Peyer's patch (tissue), 4 donors: ENCODE measurements around the gene KRTAP5-4. TPM values are rescaled to one million over a fixed set of nuclear protein-coding genes. Genes with fewer than 3 reads are reported as not detected.

Source experiments
- DNase-seq, 3 donors: peaks; one replicate each; pipeline ENCODE4 v3.0.0-alpha.2; 2017 to 2019
- H3K27ac ChIP-seq, 4 donors: fragments of 200-600 bp; sonication (generic); one replicate each; pipeline ENCODE4 v1.5.1; 2016 to 2019
- H3K27me3 ChIP-seq, 2 donors: fragments of 200-600 bp; sonication (generic); one replicate each; pipeline ENCODE4 v1.5.1; 2019
- H3K36me3 ChIP-seq, 3 donors: fragments of 200-600 bp; sonication (generic); one replicate each; pipeline ENCODE4 v1.5.1; 2016 to 2019
- H3K4me1 ChIP-seq, 4 donors: fragments of 200-600 bp; sonication (generic); one replicate each; pipeline ENCODE4 v1.5.1; 2016 to 2019
- H3K4me3 ChIP-seq, 4 donors: fragments of 200-600 bp; sonication (generic); 1 replicate in 3 of 4; 2 replicates in 1 of 4; pipeline ENCODE4 v1.5.1; 2016 to 2019; ENCODE audit warnings: mild to moderate bottlenecking in 1 of 4
- H3K9me3 ChIP-seq, 4 donors: fragments of 200-600 bp; sonication (generic); one replicate each; pipeline ENCODE4 v1.5.1; 2016 to 2019; ENCODE audit warnings: mild to moderate bottlenecking in 1 of 4
- POLR2A ChIP-seq, 2 donors: fragments of 450-650 bp; IDR thresholded peaks; one replicate each; pipeline ENCODE4 v1.5.1; 2017; ENCODE audit warnings: antibody characterized with exemption in 2 of 2, mild to moderate bottlenecking in 2 of 2, moderate library complexity in 2 of 2
- total RNA-seq, 4 donors: library from RNA; depleted of rRNA; stranded (reverse); fragments of >200 nt; gene quantifications; one replicate each; pipeline ENCODE4 v1.1.0, GENCODE V29; 2016
- TF ChIP-seq, protein P1 (sequence below), 6 experiments: fragments of 450-650 bp in 4 of 6; fragments of 200-600 bp in 2 of 6; sonication (generic) in 1 of 6; IDR thresholded peaks; one replicate each; pipeline ENCODE4 v1.5.1; 2017 to 2019; ENCODE audit warnings: antibody characterized with exemption in 6 of 6, mild to moderate bottlenecking in 3 of 6, moderate library complexity in 1 of 6

The KRTAP5-4 gene
- total RNA-seq, 4 donors from 2014 or later, result not detected

DNA sequence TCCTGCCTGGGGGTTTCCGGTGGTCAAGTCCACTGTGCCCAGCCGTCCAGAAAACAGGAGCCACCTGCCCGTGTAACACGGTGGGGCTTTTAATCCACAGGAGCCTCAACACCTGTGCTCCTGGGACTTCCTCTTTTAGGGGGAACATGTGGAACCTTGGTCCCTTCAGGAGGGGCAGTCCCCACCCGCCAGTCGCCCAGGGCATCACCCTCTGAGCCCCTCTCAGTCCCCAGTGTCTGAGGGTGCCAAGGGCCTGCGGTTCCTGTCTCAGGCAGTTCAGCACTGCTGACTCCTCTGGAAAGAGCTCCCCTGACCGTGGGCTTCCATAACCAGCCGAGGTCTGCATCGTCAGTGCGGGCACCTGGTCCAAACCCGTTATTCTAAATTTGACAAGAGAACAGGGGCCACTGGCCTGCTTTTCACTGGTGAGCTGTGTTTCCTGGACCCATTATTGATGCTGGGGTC lies 23.5 kb upstream of the KRTAP5-4 start:
- Histone ChIP-seq H3K9me3 (no peaks in the 10 kb centered on the region), H3K36me3 (no peaks in the 10 kb centered on the region), H3K4me3 (no peak overlapping the region), H3K27me3 (no peaks in the 10 kb centered on the region), H3K27ac (no peak overlapping the region), H3K4me1 (no peaks in the 10 kb centered on the region)
- TF ChIP-seq, protein P1, sequence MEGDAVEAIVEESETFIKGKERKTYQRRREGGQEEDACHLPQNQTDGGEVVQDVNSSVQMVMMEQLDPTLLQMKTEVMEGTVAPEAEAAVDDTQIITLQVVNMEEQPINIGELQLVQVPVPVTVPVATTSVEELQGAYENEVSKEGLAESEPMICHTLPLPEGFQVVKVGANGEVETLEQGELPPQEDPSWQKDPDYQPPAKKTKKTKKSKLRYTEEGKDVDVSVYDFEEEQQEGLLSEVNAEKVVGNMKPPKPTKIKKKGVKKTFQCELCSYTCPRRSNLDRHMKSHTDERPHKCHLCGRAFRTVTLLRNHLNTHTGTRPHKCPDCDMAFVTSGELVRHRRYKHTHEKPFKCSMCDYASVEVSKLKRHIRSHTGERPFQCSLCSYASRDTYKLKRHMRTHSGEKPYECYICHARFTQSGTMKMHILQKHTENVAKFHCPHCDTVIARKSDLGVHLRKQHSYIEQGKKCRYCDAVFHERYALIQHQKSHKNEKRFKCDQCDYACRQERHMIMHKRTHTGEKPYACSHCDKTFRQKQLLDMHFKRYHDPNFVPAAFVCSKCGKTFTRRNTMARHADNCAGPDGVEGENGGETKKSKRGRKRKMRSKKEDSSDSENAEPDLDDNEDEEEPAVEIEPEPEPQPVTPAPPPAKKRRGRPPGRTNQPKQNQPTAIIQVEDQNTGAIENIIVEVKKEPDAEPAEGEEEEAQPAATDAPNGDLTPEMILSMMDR (IDR thresholded peaks at IDR 0.05), result no peak
- DNase-seq, result no peak

DNA sequence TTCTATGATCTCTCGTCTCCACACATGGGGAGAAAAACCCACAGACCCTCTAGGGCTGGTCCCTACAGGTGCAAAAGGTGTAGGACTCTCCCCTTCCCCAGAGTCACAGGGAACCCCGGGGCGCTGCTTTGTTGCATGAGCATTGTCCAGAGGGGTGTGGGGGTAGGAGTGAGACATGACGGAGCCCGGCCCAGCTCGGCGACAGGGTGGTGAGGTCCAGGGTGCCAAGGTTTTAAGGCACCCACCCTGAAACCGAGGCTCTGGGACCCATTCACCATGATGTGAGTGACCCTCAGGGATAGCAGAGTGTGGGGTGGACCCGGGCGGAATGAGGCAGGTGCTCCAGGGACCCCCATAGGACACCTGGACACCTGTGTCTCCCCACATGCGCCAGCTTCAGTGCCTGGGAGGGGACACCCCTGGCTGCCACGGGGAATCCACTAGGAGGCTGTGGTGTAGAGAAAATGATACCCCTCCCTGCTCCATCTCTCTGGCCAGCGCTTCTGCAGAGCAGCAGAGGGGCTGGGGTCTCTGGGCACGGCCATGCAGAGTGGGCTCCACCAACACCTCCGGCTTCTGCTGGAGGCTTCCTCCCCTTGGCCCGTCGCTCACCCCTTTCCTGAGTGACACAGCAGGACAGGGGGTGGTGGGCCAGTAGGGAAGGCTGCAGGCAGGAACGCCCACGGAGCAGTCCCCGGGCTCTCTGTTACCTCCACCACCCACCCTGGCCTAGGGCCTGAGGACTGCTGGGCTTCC lies 22.8 kb upstream of the KRTAP5-4 start:
- H3K36me3 ChIP-seq, result no peaks in the 10 kb centered on the region
- no peak for DNase-seq
- no peak overlapping the region for H3K4me3 ChIP-seq
- no peak overlapping the region for H3K27ac ChIP-seq
- no peaks in the 10 kb centered on the region for H3K4me1 ChIP-seq
- no peak for TF ChIP-seq POLR2A (IDR thresholded peaks at IDR 0.05)
- TF ChIP-seq, protein P1 (IDR thresholded peaks at IDR 0.05), result no peak
- H3K9me3 ChIP-seq, result no peaks in the 10 kb centered on the region
- no peaks in the 10 kb centered on the region for H3K27me3 ChIP-seq

DNA sequence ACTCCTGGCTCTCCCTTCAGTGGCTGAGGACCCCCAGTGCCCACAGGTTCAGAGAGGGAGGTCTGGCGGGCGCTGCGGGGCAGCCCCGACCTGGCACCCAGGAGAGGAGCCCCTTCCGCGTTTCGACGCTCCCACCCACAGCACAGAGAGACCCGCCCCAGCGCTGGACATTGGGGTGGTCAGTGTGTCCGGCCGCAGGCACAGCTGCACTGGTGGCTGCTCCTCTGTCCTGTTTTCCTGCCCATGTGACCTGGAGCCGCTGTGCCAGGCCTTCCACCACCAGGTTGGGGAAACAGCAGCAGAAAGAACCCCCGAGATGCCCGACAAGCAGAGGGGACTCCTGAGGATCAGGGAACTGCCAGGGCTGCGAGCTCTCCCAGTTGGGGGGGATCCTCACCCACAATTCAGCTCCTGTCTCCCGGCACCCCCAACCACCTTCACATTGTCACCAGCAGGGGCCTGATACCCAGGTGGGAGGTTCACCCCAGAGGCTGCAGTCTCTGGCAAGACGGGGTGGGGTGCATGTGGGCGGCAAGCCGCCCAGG lies 21.3 kb upstream of the KRTAP5-4 start:
- Histone ChIP-seq H3K9me3 (no peaks in the 10 kb centered on the region), H3K4me3 (no peak overlapping the region), H3K36me3 (no peaks in the 10 kb centered on the region), H3K27ac (no peak overlapping the region), H3K27me3 (no peaks in the 10 kb centered on the region), H3K4me1 (peaks cover 0 to 4% (median 0%) of the 10 kb centered on the region in 4 donors)
- TF ChIP-seq, protein P1 (IDR thresholded peaks at IDR 0.05), result no peak
- no peak for TF ChIP-seq POLR2A (IDR thresholded peaks at IDR 0.05)
- no peak for DNase-seq

DNA sequence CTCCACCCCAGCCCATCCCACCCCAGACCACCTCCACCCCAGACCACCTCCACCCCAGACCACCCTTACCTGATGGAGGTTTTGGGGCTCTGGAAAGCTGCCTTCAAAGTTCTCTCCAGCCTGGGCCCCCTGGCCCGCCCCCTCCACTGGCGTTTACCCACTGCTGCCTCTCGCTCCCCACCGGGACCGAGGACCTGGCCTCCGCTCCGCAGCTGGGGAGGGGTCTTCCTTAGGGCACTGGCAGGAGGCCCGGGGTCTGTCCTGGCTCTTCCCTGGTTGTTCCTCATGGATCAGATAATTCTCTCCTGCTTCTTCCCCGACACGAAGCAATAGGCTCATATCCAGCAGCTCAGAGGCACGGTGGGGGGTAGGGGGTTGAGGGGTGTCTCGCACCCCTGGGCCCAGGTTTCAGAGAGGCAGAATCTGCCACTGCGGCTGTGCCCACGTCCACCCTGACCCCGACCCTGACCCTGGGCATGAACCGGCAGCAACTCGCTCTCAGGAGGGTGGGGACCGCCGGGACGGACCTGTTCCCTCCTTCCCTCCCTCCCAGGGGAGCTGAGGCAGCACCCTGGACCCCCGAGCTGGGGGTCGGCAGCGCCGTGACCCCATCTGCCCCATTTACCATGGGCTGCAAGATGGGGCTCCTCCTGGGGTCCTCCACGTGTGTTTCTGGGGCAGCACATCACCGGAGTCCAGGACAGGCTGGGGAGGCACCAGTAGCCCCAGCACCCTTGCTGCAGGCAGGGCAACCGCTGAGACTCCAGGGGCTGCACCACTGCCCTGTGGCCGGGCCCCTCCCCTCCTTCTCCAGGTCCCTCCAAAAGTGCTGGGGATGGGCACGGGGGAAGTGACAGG lies 20.6 kb upstream of the KRTAP5-4 start:
- H3K27ac ChIP-seq, result no peak overlapping the region
- TF ChIP-seq POLR2A (IDR thresholded peaks at IDR 0.05), result no peak
- TF ChIP-seq, protein P1 (IDR thresholded peaks at IDR 0.05), result no peak
- no peak overlapping the region for H3K4me3 ChIP-seq
- no peaks in the 10 kb centered on the region for H3K27me3 ChIP-seq
- H3K9me3 ChIP-seq, result no peaks in the 10 kb centered on the region
- DNase-seq, result no peak
- no peaks in the 10 kb centered on the region for H3K36me3 ChIP-seq
- peaks cover 0 to 4% (median 0%) of the 10 kb centered on the region in 4 donors for H3K4me1 ChIP-seq

DNA sequence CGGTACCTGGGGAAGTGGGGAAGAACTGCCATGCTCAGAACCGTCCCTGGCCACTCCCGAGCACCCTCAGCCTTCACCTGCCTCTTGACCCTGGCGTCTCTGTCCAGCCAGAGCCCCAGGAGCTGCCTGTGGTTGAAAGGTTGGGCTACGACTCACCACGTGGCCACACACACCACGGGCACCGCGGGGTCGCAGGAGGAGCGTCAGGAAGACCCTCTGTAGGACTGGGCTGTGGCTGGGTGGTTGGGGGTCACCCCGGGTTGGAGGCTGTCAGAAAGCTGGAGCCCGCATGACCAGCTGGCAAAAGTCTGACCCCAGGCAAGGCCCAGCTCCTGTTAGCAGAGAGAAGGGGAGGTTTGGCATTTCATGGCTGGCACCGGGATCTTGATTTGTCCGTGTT lies 19.2 kb upstream of the KRTAP5-4 start:
- Histone ChIP-seq H3K9me3 (no peaks in the 10 kb centered on the region), H3K4me1 (peaks cover 0 to 4% (median 0%) of the 10 kb centered on the region in 4 donors), H3K36me3 (no peaks in the 10 kb centered on the region), H3K27ac (no peak overlapping the region), H3K4me3 (no peak overlapping the region), H3K27me3 (no peaks in the 10 kb centered on the region)
- DNase-seq, result no peak
- no peak for TF ChIP-seq POLR2A (IDR thresholded peaks at IDR 0.05)
- TF ChIP-seq, protein P1 (IDR thresholded peaks at IDR 0.05), result no peak
